Measurements from ENCODE around the gene CEMIP. TPM values are rescaled to one million over a fixed set of nuclear protein-coding genes. Genes with fewer than 3 reads are reported as not detected.

The CEMIP gene
- total and polyA plus RNA-seq, 10 of the 15 experiments (the other 5 are each of a cell fraction or from before 2014, with no cell fraction given) = 0.01 to 0.44 (median 0.16) TPM; not detected in 6

DNA sequence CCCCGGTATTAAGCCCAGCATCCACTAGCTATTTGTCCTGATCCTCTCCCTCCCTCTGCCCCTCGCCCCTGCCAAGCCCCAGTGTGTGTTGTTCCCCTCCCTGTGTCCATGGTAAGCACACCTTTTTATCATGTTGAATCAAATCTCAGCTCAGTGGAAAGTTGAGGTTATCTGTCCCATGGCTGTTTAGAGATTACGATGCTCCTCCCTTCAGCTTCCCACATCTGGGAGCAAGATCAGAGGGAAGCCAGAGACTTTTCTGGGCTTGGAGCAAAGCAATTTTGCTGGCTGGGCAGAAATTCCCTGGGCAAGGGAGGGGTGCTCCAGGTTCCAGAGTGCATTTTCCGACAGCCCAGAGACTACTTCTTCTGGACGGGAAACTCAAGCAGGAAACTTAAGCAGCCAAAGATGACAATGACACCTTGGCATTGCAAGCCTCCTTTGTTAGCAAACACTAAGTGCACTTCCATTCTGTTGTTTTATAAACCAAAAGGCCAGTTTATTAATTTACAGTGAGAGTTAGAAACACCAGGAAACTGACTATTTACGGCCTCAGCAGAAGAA lies 105.9 kb downstream of the CEMIP start:
- no peak for ATAC-seq
- H3K27me3 ChIP-seq (replicated peaks in 1 of 2; ENCODE audit: control insufficient read depth in 2 of 2, insufficient read depth in 2 of 2, low read length in 1 of 2) = no peaks in the 10 kb centered on the region; a peak in 3 of 4 replicates
- no peak for DNase-seq (ENCODE audit: low read depth, low spot score)
- no peaks in the 10 kb centered on the region for H3K36me3 ChIP-seq (ENCODE audit: control insufficient read depth in 2 of 2, insufficient read depth in 2 of 2, low read length in 1 of 2)
- ChIA-PET CTCF (no interaction called here), POLR2A (no interaction called here), SMC1A (ENCODE audit: uncharacterized antibody, unreplicated experiment) (interaction anchor here (0.6 to 1.5 kb wide), 3 partner anchors 15 to 40 kb away, joined by 3 to 4 read pairs (median 3); no protein-coding TSS in a partner anchor), RAD21 (ENCODE audit: unreplicated experiment) (no interaction called here)
- no peak overlapping the region for H3K27ac ChIP-seq (ENCODE audit: control insufficient read depth, insufficient read depth)
- in situ Hi-C loops (cut with MboI) = no loop called here
- H3K79me2 ChIP-seq (ENCODE audit: control insufficient read depth, insufficient read depth, low read length) = no peaks in the 10 kb centered on the region
- intact Hi-C loops (cut with micrococcal nuclease; ENCODE audit: unreplicated experiment) = no loop called here
- WGBS (ENCODE audit: insufficient coverage, insufficient replicate concordance, low lambda C conversion rate, missing lambda C conversion rate) = 52% methylated on average over 6 of the region's 6 CpGs
- no peak overlapping the region for H3K9ac ChIP-seq (ENCODE audit: control insufficient read depth, insufficient read depth, low read length)
- no TSS peak for BruUV-seq (replicated peaks)
- TF ChIP-seq ESRRA (IDR thresholded peaks at IDR 0.05; ENCODE audit: low read length) = no peak
- TF ChIP-seq RAD51 (IDR thresholded peaks at IDR 0.05) = no peak
- H3K4me2 ChIP-seq (ENCODE audit: control insufficient read depth, insufficient read depth) = no peak overlapping the region
- H3K4me1 ChIP-seq (ENCODE audit: control insufficient read depth, insufficient read depth, low read length) = no peaks in the 10 kb centered on the region
- no peak for FAIRE-seq
- no peak overlapping the region for H3K4me3 ChIP-seq
- H3K9me3 ChIP-seq (replicated peaks; ENCODE audit: control insufficient read depth, insufficient read depth, low read length) = no peaks in the 10 kb centered on the region
- no peaks in the 10 kb centered on the region for H4K20me1 ChIP-seq (ENCODE audit: control insufficient read depth, insufficient read depth)
- H2AFZ ChIP-seq (ENCODE audit: control insufficient read depth, low read depth, low read length) = no peak overlapping the region

DNA sequence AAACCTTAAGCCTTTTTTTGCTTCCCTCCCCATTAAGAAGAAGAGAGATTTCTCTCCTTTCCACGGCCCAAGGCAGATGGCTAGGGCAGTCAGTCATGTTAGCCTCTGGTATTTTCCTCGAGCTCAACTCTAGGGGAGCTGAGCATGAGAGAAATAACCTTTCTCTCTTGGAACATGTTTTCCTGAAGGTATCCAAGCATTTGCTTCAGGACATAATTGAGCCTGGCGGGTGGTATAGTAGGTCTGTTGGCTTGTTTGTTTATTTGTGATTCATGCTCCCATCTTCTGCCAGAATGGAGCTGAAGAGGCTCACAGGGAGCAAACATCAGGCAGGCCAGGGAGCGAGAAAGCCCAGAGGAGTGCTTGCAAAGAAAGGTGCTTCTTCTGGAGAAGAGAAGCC lies 108.0 kb downstream of the CEMIP start:
- Histone ChIP-seq H2AFZ (ENCODE audit: control insufficient read depth, low read depth, low read length) (no peak overlapping the region), H3K36me3 (ENCODE audit: control insufficient read depth in 2 of 2, insufficient read depth in 2 of 2, low read length in 1 of 2) (no peaks in the 10 kb centered on the region), H3K27ac (ENCODE audit: control insufficient read depth, insufficient read depth) (no peak overlapping the region), H3K4me3 (no peak overlapping the region), H3K4me1 (ENCODE audit: control insufficient read depth, insufficient read depth, low read length) (no peaks in the 10 kb centered on the region), H3K27me3 (replicated peaks in 1 of 2; ENCODE audit: control insufficient read depth in 2 of 2, insufficient read depth in 2 of 2, low read length in 1 of 2) (no peaks in the 10 kb centered on the region; a peak in 2 of 4 replicates), H3K4me2 (ENCODE audit: control insufficient read depth, insufficient read depth) (no peak overlapping the region), H4K20me1 (ENCODE audit: control insufficient read depth, insufficient read depth) (no peaks in the 10 kb centered on the region), H3K79me2 (ENCODE audit: control insufficient read depth, insufficient read depth, low read length) (no peaks in the 10 kb centered on the region), H3K9ac (ENCODE audit: control insufficient read depth, insufficient read depth, low read length) (no peak overlapping the region), H3K9me3 (replicated peaks; ENCODE audit: control insufficient read depth, insufficient read depth, low read length) (no peaks in the 10 kb centered on the region)
- POLR2A ChIA-PET = no interaction called here
- RAD21 ChIA-PET (ENCODE audit: unreplicated experiment) = no interaction called here
- no peak for DNase-seq (ENCODE audit: low read depth, low spot score)
- BruUV-seq (replicated peaks) = no TSS peak
- intact Hi-C loops (cut with micrococcal nuclease; ENCODE audit: unreplicated experiment) = no loop called here
- no peak for ATAC-seq
- FAIRE-seq = no peak
- CTCF ChIA-PET = interaction anchor here (0.9 kb wide), 1 partner anchor 83 kb away, joined by 4 read pairs; no protein-coding TSS in a partner anchor
- 9% methylated on average over 4 of the region's 4 CpGs for WGBS (ENCODE audit: insufficient coverage, insufficient replicate concordance, low lambda C conversion rate, missing lambda C conversion rate)
- in situ Hi-C loops (cut with MboI) = no loop called here
- SMC1A ChIA-PET (ENCODE audit: uncharacterized antibody, unreplicated experiment) = no interaction called here
- TF ChIP-seq, protein P1, sequence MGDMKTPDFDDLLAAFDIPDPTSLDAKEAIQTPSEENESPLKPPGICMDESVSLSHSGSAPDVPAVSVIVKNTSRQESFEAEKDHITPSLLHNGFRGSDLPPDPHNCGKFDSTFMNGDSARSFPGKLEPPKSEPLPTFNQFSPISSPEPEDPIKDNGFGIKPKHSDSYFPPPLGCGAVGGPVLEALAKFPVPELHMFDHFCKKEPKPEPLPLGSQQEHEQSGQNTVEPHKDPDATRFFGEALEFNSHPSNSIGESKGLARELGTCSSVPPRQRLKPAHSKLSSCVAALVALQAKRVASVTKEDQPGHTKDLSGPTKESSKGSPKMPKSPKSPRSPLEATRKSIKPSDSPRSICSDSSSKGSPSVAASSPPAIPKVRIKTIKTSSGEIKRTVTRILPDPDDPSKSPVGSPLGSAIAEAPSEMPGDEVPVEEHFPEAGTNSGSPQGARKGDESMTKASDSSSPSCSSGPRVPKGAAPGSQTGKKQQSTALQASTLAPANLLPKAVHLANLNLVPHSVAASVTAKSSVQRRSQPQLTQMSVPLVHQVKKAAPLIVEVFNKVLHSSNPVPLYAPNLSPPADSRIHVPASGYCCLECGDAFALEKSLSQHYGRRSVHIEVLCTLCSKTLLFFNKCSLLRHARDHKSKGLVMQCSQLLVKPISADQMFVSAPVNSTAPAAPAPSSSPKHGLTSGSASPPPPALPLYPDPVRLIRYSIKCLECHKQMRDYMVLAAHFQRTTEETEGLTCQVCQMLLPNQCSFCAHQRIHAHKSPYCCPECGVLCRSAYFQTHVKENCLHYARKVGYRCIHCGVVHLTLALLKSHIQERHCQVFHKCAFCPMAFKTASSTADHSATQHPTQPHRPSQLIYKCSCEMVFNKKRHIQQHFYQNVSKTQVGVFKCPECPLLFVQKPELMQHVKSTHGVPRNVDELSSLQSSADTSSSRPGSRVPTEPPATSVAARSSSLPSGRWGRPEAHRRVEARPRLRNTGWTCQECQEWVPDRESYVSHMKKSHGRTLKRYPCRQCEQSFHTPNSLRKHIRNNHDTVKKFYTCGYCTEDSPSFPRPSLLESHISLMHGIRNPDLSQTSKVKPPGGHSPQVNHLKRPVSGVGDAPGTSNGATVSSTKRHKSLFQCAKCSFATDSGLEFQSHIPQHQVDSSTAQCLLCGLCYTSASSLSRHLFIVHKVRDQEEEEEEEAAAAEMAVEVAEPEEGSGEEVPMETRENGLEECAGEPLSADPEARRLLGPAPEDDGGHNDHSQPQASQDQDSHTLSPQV (IDR thresholded peaks at IDR 0.05) = no peak
- TF ChIP-seq MXI1 (IDR thresholded peaks at IDR 0.05; ENCODE audit: low read depth, low read length) (no peak), POU2F2 (IDR thresholded peaks at IDR 0.05; ENCODE audit: borderline replicate concordance, low read depth, low read length) (no peak), ESRRA (IDR thresholded peaks at IDR 0.05; ENCODE audit: low read length) (no peak), RCOR1 (conservative IDR thresholded peaks at IDR 0.05; ENCODE audit: low read depth, low read length) (no peak), SREBF2 (IDR thresholded peaks at IDR 0.05; ENCODE audit: low read length) (no peak), JUNB (IDR thresholded peaks at IDR 0.05) (no peak), SUPT20H (IDR thresholded peaks at IDR 0.05; ENCODE audit: borderline replicate concordance, control insufficient read depth, low read depth, low read length) (no peak), IKZF2 (IDR thresholded peaks at IDR 0.05) (no peak)
- TF ChIP-seq, protein P2, sequence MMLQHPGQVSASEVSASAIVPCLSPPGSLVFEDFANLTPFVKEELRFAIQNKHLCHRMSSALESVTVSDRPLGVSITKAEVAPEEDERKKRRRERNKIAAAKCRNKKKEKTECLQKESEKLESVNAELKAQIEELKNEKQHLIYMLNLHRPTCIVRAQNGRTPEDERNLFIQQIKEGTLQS (IDR thresholded peaks at IDR 0.05; ENCODE audit: borderline replicate concordance, extremely low read depth, low read depth, low read length) = no peak

Measured in GM12878 (cell line).